Lung (tissue), 12 donors: Measurements from ENCODE around the gene C2orf49. TPM values are rescaled to one million over a fixed set of nuclear protein-coding genes. Genes with fewer than 3 reads are reported as not detected.
A peak's percentile ranks its signal among the peaks of the same experiment; 100 is the strongest.

Source experiments
- ATAC-seq: fragments of 200-7000 bp; cut with Tn5 transposase; one replicate; pipeline ENCODE4 v1.9.1; 2020; ENCODE audit warnings: moderate number of reproducible peaks; ENCODE audit not compliant: insufficient read depth, low FRiP score
- DNase-seq, 3 donors: peaks; one replicate each; pipeline ENCODE4 v3.0.0-alpha.2; 2013 to 2017
- H3K27ac ChIP-seq, 2 donors: one replicate each; pipeline ENCODE4 v1.5.1; 2013; ENCODE audit warnings: mild to moderate bottlenecking in 2 of 2, moderate library complexity in 2 of 2, control low read depth in 1 of 2, inconsistent platforms in 1 of 2, low read depth in 1 of 2, low read length in 1 of 2
- H3K27me3 ChIP-seq, 3 donors: one replicate each; pipeline ENCODE4 v1.5.1; 2013; ENCODE audit warnings: low read length in 2 of 3; ENCODE audit not compliant: control insufficient read depth in 3 of 3, insufficient read depth in 3 of 3
- H3K36me3 ChIP-seq, 4 donors: one replicate each; pipeline ENCODE4 v1.5.1; 2013; ENCODE audit warnings: low read length in 4 of 4, mild to moderate bottlenecking in 1 of 4, moderate library complexity in 1 of 4; ENCODE audit not compliant: control insufficient read depth in 4 of 4, insufficient read depth in 4 of 4
- H3K4me1 ChIP-seq, 5 donors: one replicate each; pipeline ENCODE4 v1.5.1; 2013; ENCODE audit warnings: low read length in 5 of 5, mild to moderate bottlenecking in 2 of 5, moderate library complexity in 1 of 5; ENCODE audit not compliant: control insufficient read depth in 5 of 5, insufficient read depth in 5 of 5
- H3K4me3 ChIP-seq: one replicate; pipeline ENCODE4 v1.5.1; 2013; ENCODE audit warnings: mild to moderate bottlenecking, control low read depth, moderate library complexity
- H3K9ac ChIP-seq, 2 donors: one replicate each; pipeline ENCODE4 v1.5.1; 2013; ENCODE audit warnings: low read length in 2 of 2, control low read depth in 1 of 2; ENCODE audit not compliant: insufficient read depth in 1 of 2
- H3K9me3 ChIP-seq, 4 donors: one replicate each; pipeline ENCODE4 v1.5.1; 2013; ENCODE audit warnings: low read length in 3 of 4, mild to moderate bottlenecking in 1 of 4, moderate library complexity in 1 of 4; ENCODE audit not compliant: control insufficient read depth in 4 of 4, insufficient read depth in 3 of 4
- WGBS, 2 donors: extraction: QIAGEN DNeasy Blood & Tissue Kit; methylation state at CpG; one replicate each; pipeline ENCODE4 v1.1.7; 2013; 5-methylcytosine and 5-hydroxymethylcytosine counted together
- polyA plus RNA-seq, 2 donors: library from polyadenylated mRNA; stranded (reverse); fragments of 200-250 nt; gene quantifications; one replicate each; pipeline ENCODE4 v1.2.1, GENCODE V29; 2013
- total RNA-seq, 2 donors: library from RNA; depleted of rRNA in 1 of 2; stranded (reverse); fragments of >200 nt in 1 of 2; gene quantifications; one replicate each; pipeline ENCODE4 v1.2.1, GENCODE V29; 2014 to 2021
- TF ChIP-seq, protein P1 (sequence below): IDR thresholded peaks from 2 replicates; pipeline ENCODE4 v1.5.1; 2012; ENCODE audit warnings: mild to moderate bottlenecking; ENCODE audit errors: control extremely low read depth, extremely low read depth
- donor health status: control.
- donor health status: control.
- donor health status: Bipolar disorder and iron deficiency.
- donor health status: healthy.
- donor health status: DM: yes; HTN: yes; CAD: no.

C2orf49 gene
- total and polyA plus RNA-seq, 4 donors = 7.6 to 18.7 (median 10.7) TPM

DNA sequence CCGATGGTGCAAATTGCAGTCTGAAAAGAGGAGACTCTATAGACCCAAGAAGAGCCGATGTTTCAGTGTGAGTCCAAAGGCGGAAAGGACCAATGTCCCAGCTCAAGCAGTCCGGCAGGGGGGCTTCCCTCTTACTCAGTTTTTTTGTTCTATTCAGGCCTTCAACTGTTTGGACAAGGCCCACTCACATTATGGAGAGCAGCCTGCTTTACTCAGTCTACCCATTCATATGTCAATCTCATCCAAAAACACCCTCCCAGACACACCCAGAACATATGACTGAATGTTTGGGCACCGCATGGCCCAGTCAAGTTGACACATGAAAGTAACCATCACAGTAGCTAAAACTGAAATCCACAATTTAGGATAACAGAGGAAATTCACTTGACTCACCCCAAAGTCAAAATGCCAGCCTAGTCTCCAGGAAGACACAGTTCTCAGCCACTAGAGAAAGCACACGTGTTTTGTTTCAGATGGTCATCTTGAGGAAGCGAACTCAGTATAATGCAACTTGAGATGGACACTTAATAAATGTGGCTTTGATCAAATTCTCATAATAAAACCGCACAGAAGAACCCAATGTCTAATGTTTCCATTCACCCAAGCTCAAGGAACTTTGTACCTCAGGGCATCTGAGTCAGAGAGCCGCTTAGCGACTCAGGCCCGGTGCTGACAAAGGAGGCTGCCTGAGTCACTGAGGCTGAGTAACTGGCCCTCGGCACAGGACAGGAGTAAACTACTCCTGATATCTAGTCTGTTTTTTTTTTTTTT is 59.1 kb downstream of the C2orf49 start:
- H3K36me3 ChIP-seq = no peaks in the 10 kb centered on the region
- peak overlapping the region in 1 of 2 donors; percentile 82 for H3K27ac ChIP-seq
- peaks cover 0 to 14% (median 4%) of the 10 kb centered on the region in 5 donors for H3K4me1 ChIP-seq
- H3K9ac ChIP-seq = no peak overlapping the region
- DNase-seq (no peak), ATAC-seq (no peak)
- TF ChIP-seq, protein P1, sequence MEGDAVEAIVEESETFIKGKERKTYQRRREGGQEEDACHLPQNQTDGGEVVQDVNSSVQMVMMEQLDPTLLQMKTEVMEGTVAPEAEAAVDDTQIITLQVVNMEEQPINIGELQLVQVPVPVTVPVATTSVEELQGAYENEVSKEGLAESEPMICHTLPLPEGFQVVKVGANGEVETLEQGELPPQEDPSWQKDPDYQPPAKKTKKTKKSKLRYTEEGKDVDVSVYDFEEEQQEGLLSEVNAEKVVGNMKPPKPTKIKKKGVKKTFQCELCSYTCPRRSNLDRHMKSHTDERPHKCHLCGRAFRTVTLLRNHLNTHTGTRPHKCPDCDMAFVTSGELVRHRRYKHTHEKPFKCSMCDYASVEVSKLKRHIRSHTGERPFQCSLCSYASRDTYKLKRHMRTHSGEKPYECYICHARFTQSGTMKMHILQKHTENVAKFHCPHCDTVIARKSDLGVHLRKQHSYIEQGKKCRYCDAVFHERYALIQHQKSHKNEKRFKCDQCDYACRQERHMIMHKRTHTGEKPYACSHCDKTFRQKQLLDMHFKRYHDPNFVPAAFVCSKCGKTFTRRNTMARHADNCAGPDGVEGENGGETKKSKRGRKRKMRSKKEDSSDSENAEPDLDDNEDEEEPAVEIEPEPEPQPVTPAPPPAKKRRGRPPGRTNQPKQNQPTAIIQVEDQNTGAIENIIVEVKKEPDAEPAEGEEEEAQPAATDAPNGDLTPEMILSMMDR = no peak
- WGBS, 2 donors = 92 to 97% methylated on average over 12 of the region's 12 CpGs
- no peak overlapping the region for H3K4me3 ChIP-seq
- H3K9me3 ChIP-seq = no peaks in the 10 kb centered on the region
- H3K27me3 ChIP-seq = peaks cover 0 to 28% (median 13%) of the 10 kb centered on the region in 3 donors

DNA sequence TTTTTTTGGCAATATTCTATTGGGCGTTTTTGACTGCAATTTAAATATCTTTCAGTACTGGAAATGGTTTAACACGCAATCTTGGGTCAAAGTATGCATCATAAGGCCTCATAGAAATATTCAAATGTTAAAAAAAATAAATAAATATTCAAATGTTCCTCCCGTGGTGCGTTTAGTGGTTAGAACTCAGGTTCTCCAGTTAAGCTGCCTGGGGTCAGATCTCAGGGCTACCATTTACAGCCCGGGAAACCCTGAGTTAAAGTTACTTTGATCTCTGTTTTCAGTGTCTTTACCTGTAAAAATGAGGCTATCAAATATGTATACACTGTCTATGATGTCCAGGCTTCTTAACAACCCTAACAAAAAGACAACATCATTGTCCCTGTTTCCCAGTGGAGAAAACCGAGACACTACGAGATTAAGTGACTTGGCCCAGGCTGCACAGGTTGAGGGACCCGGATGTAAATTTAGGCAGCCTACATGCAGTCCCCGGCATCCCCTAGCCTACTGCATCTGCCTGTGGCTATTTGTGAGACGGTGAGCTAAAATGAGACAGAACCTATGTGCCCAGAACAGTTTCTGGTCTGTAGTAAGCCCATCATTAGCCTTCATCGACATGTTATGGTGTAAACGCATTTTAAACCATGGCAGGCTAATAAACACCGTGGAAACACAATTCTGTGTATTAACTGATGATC is 59.8 kb downstream of the C2orf49 start:
- Histone ChIP-seq H3K9me3 (no peaks in the 10 kb centered on the region), H3K9ac (no peak overlapping the region), H3K4me3 (no peak overlapping the region), H3K27ac (peak overlapping the region in 1 of 2 donors; percentile 82), H3K27me3 (peaks cover 0 to 28% (median 13%) of the 10 kb centered on the region in 3 donors), H3K4me1 (peaks cover 0 to 14% (median 4%) of the 10 kb centered on the region in 5 donors), H3K36me3 (no peaks in the 10 kb centered on the region)
- DNase-seq = no peak
- 92 to 95% methylated on average over 13 of the region's 13 CpGs for WGBS, 2 donors
- no peak for ATAC-seq
- TF ChIP-seq, protein P1 = no peak

DNA sequence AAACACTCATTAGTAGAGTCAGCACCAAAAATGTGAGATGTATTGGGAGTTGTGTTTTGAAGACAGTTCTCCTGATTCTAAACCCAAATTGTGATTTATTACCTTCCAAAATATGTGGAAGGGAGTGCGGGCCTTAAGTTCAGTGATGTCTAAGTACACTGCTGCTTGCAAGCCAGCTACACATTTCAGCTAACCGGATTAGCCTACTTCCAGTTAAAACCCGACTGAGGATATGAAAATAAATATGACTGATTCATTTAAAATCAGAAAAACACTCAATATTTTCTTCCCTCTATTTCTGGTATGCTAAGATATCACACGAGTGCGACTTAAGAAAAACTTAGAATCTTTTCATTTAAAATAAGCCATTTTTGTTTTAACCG is 60.6 kb downstream of the C2orf49 start:
- no peak overlapping the region for H3K9ac ChIP-seq
- peak in 1 of 3 donors; percentile 18 for DNase-seq
- H3K9me3 ChIP-seq = no peaks in the 10 kb centered on the region
- TF ChIP-seq, protein P1 = no peak
- no peaks in the 10 kb centered on the region for H3K36me3 ChIP-seq
- H3K27me3 ChIP-seq = peaks cover 0 to 28% (median 13%) of the 10 kb centered on the region in 3 donors
- WGBS, 2 donors = 48 to 56% methylated on average over 6 of the region's 6 CpGs
- peaks cover 0 to 14% (median 3%) of the 10 kb centered on the region in 5 donors for H3K4me1 ChIP-seq
- H3K4me3 ChIP-seq = no peak overlapping the region
- ATAC-seq = no peak
- peak overlapping the region in 1 of 2 donors; percentile 84 for H3K27ac ChIP-seq
